Dermis microvascular lymphatic vessel endothelial cell (primary cell): ENCODE measurements around the gene SOST. TPM values are rescaled to one million over a fixed set of nuclear protein-coding genes. Genes with fewer than 3 reads are reported as not detected.

Experiments used
- DNase-seq, 2 donors: peaks; one replicate each; pipeline versions ENCODE4 v3.0.0 to v3.0.0-alpha.2; 2010; ENCODE audit warnings: low read depth in 2 of 2
- total RNA-seq: library from RNA; depleted of rRNA; stranded (reverse); fragments of >200 nt; gene quantifications from 2 replicates; pipeline ENCODE4 v1.2.1, GENCODE V29; 2014

Gene SOST
- total RNA-seq, 1 donor from 2014 or later, result not detected

DNA sequence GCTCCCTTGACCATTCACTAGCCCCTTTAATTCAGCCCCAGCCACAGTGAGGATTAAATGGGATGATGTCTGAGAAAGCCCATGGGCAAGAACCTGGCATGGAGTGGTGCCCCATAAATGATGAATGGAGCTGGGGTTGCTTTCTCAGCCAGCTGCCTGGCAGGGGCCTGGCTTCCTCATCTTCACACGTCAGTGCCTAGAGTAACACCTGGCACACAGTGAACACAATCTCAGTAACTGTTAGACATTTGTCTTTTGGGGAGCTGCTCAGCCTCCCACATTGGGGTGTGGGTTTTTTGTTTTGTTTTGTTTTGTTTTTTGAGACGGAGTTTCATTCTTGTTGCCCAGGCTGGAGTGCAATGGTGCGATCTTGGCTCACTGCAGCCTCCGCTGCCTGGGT is 49.4 kb downstream of the SOST start:
- DNase-seq, result no peak

DNA sequence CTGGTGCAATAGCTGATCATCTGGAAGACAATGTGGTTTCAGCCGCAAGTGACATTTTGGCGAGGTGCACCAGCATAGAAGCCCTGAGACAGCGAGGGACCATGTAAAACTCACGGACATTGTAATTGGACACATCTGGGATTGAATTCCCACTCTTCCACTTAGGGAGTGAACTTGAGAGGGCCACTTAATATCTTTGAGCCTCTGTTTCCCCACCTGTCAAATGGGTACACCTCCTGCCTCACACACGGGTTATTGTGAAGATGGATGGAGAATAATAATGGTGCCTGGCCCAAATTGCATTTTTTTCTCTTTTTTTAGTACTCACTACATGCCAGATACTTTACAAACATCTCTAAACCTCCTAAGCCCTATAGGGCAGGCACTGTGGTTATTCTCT is 51.4 kb downstream of the SOST start:
- no peak for DNase-seq

DNA sequence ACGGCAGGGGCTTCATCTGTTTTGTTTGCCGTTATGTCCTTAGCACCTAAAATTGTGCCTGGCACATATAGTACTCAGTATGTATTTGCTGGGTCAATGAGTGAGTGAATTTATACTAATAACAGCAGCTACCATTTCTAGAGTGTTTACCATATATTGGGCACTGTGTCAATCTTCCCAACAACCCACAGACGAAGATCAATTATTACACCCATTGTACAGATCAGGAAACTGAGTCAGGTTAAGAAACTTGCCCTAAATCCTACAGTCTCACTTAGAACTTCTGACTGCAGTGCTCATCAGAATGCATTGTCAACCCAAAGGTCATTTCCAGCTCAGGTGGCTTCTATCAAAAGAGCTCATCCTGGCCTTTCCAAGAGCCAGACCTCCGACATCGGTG is 52.4 kb downstream of the SOST start:
- no peak for DNase-seq

Other genes with a start within 250 kb of the SOST start
- 7.2 TPM in 2 replicates for gene ETV4, start 212.5 kb downstream of the SOST start, total RNA-seq
- 0.51 and 1.0 TPM in 2 replicates for gene MEOX1, start 96.9 kb downstream of the SOST start, total RNA-seq
- 48.5 and 90.3 TPM in 2 replicates for gene DUSP3, start 20.2 kb upstream of the SOST start, total RNA-seq
- under 0.01 TPM in 1 of 2 replicates, not detected in the other for gene CFAP97D1, start 21.6 kb upstream of the SOST start, total RNA-seq
- 1.3 and 1.4 TPM in 2 replicates for gene MPP3, start 74.4 kb upstream of the SOST start, total RNA-seq
- not detected in 2 replicates for gene CD300LG, start 88.4 kb upstream of the SOST start, total RNA-seq
- gene MPP2, start 148.7 kb upstream of the SOST start, total RNA-seq, result 0.13 TPM in 2 replicates
- not detected in 2 replicates for gene PPY, start 183.7 kb upstream of the SOST start, total RNA-seq
- gene PYY, start 195.1 kb upstream of the SOST start, total RNA-seq, result not detected in 2 replicates
- gene NAGS, start 245.8 kb upstream of the SOST start, total RNA-seq, result 2.0 and 4.9 TPM in 2 replicates